HG03342 (cell line): ENCODE measurements around the gene C2CD4A.
"Not testable (repeated sequence)": the region's sequence is repeated elsewhere in the genome, so short reads cannot be mapped to it uniquely, and the experiment has no call there.

Source experiments
- ATAC-seq: cut with Tn5 transposase; IDR thresholded peaks from one replicate; pipeline ENCODE4 v1.9.1; 2021; ENCODE audit warnings: mild to moderate bottlenecking, moderate library complexity; ENCODE audit not compliant: unreplicated experiment

The C2CD4A gene

GRCh38 chr15:62066663-62067447 lies at the start of gene C2CD4A:
Gene C2CD4A (plus strand): TSS chr15:62066977. CDS start chr15:62067614, 637 bp downstream.
- peak; percentile 42 for ATAC-seq

- ATAC-seq, result no peak
These were observed 46.1 kb upstream of the C2CD4A start for GRCh38 chr15:62020576-62021160.

DNA sequence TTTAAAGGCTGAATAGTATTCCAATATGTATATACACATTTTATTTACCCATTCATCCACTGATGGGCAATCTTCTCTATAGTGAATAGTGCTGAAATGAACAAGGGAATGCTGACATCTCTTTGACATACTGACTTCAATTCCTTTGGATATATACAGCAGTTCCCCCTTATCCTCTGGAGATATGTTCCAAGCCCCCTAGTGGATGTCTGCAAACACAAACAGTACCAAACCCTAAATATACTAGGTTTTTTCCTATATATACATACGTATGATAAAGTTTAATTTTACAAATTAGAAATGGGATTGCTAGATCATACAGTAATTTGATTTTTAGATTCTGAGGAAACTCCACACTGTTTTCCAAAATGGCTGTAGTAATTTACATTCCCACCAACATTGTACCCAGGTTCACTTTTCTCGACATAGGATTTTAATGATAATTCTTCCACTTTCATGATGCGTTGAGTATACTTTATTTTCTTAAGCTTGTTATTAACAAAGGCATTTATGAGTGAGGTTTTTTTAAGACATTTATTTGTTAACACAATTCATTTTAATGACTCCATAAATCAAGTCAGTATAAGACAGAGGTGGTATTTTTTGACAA lies 44.7 kb upstream of the C2CD4A start:
- no peak for ATAC-seq

DNA sequence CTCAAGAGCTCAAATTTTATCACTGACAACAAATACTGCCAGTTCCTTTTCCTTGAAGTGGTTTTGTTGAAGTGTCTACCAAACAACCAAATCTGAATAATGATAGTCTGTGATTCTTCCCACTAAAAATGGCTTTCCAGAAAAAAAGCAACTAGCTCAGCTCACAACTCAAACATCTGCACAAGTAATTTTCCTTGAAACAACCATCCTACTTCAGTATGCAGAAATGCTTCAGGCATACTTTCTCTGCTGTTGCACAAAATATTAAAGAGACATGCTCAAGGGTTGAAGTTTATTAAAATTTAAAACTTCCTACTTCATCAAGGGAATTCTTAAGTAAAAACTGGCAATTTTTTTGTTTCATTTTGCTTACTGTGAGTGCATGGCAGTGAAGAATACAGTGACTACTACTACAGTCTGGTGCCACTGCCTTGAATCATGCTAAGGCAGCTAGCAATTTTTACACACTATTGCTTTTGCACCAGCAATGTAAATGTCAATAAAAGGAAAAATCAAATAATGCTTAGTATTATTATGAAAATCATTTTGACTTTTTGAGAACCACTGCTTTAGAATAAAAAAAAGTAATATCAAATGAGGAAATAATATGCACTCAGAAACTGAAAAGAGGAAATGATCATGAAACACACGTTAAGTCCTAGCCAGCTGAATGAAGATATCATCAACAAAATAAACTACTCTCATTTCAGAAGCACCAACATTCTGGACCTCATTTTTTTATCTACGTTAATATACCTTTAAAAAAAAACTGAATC lies 40.1 kb upstream of the C2CD4A start:
- no peak for ATAC-seq

DNA sequence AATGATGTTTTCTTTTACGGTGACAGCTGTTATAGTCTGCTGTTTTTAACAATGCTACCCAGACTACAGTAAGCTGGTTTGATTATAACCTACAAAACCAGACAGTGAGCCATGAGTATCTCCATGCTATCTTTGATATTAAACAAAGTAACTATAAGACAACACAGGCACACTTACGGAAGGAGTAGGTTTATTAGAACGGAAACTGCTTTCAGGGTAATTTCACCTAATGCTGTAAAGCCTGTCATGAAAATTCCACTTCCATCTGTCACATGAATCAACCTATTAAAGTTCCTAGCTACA lies 39.6 kb upstream of the C2CD4A start:
- no peak for ATAC-seq

GRCh38 chr15:62027916-62028315 lies 38.9 kb upstream of the C2CD4A start:
- ATAC-seq, result no peak

- ATAC-seq, result no peak
These were observed 31.4 kb upstream of the C2CD4A start for GRCh38 chr15:62035256-62035924.

- peak; percentile 70 for ATAC-seq
These were observed 20.6 kb upstream of the C2CD4A start for GRCh38 chr15:62046078-62046743.

GRCh38 chr15:62047282-62047827 lies 19.4 kb upstream of the C2CD4A start:
- ATAC-seq, result no peak

- not testable (repeated sequence) for ATAC-seq
These were observed 18.5 kb upstream of the C2CD4A start for GRCh38 chr15:62048254-62048653.

GRCh38 chr15:62050115-62050514 lies 16.7 kb upstream of the C2CD4A start:
- no peak for ATAC-seq

DNA sequence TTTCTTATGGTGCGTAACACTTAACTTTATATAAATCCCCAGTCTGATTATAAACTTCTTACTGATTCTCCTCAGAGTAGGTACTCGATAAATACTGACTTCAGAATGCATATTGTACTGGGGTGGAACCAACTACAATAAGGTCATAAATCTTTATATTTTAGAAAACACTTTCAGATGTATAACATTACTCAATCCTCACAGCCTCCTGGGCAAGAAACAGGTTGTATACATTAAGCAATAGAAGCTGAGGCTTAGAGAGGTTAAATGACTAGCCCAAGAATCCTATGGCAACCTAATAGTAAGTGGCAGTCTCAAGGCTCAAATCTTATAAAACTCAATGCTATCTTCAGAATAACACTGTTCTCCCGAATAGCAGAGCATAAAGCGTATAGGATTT lies 15.6 kb upstream of the C2CD4A start:
- no peak for ATAC-seq

- no peak for ATAC-seq
These were observed 14.1 kb upstream of the C2CD4A start for GRCh38 chr15:62052713-62053112.

DNA sequence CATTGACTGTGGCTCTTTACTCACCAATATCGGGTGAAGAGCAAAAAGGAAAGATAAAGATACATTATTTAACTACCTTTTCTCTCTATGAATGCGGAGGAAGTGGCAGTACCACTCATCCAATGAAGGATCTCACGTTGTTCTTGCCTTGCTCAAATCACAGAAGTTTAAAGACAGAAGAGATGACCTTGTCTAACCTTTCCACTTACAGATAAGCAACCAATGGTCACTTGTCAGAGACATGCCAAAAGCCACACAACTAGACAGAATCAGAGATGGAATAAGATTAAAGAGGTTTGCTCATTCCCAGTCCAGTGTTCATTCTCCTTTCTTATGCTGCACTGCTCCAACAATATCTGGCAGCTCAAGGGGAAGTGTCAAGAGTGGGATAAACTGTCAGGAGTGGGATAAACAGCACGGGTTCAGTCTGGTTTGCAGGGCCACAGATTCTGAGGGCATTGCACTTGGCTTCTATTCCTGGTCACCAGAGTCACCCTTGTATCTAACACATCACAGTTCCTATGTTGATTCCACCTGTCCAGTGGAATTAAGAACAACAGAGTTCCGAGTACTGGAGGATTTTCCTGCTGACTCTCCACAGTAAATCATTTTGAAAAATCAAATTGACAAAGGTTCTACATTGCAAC lies 13.2 kb upstream of the C2CD4A start:
- ATAC-seq, result no peak

GRCh38 chr15:62054979-62055378 lies 11.8 kb upstream of the C2CD4A start:
- ATAC-seq, result no peak

DNA sequence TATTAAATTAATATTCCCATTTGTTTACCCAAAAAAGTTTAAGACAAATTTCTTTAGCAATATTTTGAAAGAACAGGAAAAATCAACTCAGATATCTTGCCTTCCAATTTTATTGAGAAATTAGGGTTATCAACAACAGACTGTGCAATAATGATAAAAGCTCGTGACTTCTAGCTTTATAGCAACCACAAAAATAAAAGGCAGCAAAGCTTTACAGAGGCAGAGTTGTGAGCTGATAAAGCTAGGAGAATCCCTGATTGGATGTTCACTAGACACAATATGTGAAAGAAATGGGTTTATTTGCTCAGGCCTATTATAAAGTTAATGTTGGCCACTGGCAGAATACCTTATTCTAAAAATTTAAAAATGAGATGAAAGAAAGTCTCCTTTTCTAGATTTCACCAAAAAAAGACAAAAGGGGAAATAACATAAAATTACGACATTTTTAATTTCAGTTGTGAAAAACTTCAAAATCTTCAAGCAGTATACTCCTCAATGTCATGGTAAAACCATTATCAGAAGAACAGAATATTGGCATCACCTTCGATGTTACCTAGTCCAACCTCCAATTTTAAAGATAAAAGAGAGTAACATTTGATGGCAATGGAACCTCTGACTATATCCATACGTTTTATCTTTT lies 9.3 kb upstream of the C2CD4A start:
- no peak for ATAC-seq

DNA sequence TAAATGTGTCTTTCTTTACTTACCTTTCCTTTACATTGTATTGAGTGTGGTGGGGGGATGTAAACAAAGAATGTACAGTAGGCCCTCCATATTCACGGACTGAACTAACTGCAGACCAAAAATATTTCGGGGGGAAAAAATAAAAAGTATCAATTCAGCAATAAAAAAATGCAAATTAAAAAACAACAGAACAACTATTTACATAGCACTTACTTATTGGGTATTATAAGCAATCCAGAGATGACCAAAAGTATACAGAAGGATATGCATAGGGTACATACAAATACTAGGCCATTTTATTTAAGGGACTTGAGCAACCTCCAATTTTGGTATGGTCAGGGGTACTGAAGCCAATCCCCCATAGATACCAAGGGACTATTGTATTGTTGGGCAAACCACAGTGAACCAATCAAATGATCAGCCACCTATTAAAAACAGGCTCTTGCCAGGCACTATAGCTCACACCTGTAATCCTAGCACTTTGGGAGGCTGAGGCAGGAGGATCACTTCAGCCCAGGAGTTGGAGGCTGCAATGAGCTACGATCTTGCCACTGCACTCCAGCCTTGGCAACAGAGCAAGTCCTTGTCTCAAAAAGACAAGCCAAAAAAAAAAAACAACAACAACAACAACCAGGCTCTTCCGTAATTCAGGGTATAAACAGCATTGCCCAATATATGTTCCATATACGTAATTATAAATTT lies 8.3 kb upstream of the C2CD4A start:
- no peak for ATAC-seq

DNA sequence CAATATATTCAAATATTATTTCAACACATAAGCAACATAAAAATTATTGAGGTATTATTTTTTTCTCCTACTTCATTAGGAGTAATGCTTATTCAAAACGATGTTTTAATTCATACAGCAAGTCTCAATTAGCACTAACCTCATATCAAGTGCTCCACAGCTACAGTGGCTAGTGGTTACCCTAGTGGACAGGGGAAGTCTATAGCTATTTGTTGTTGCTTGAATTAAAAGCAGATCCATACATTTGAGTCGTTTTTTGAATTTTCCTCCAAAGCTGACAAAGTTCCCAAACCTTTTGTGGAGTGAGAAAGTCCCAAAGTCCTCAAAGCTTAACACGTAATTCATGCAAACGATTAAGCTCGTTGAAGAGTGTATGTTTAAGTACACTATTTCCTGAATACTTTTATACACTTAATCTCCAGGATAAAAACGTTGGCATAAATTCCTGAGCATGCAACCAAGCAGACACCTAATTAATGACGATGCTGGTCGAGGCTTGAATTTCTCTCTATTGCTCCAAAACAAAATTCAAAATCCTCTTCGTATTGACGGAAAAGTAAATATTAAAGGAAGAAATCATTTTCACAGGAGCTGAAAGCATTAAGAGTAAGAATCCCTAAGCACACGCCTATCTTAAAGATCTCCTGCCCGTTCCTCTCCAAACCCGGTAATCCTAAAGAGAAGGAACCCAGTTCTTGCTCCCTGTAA lies 7.5 kb upstream of the C2CD4A start:
- no peak for ATAC-seq
